BLaER1 treated with 17β-estradiol and CSF1 and Interleukin-3, amounts not matched to agents 10 nM and 100 nM (cell line): Measurements from ENCODE around the gene TENM4.

ENCODE experiments used
- H3K27ac ChIP-seq, 11 experiments: shearing (Covaris generic); formaldehyde crosslinking; 2 replicates each; pipeline ENCODE4 v1.8.1; 2022
- H3K27me3 ChIP-seq, 11 experiments: shearing (Covaris generic); formaldehyde crosslinking; 2 replicates each; pipeline ENCODE4 v1.8.1; 2022
- H3K36me3 ChIP-seq, 11 experiments: shearing (Covaris generic); formaldehyde crosslinking; 2 replicates each; pipeline ENCODE4 v1.8.1; 2022
- H3K4me1 ChIP-seq, 10 experiments: shearing (Covaris generic); formaldehyde crosslinking; 2 replicates each; pipeline ENCODE4 v1.8.1; 2022
- H3K4me2 ChIP-seq, 11 experiments: shearing (Covaris generic); formaldehyde crosslinking; 2 replicates each; pipeline ENCODE4 v1.8.1; 2022
- H3K4me3 ChIP-seq, 10 experiments: shearing (Covaris generic); formaldehyde crosslinking; 2 replicates each; pipeline ENCODE4 v1.8.1; 2022
- H3K9ac ChIP-seq, 11 experiments: shearing (Covaris generic); formaldehyde crosslinking; 2 replicates each; pipeline ENCODE4 v1.8.1; 2022
- H3K9me3 ChIP-seq, 11 experiments: shearing (Covaris generic); formaldehyde crosslinking; replicated peaks in 1 of 11; 2 replicates each; pipeline ENCODE4 v1.8.1; 2022
- H4K20me1 ChIP-seq, 11 experiments: shearing (Covaris generic); formaldehyde crosslinking; 2 replicates each; pipeline ENCODE4 v1.8.1; 2022
- Cebpa-rat ChIP-seq, 11 experiments: shearing (Covaris generic); IDR thresholded peaks; 2 replicates each; pipeline ENCODE4 v1.8.1; 2022

The TENM4 gene

GRCh38 chr11:79189601-79190000 lies 251.2 kb downstream of the TENM4 start:
- H3K27ac ChIP-seq: 0 out of 22 replicates have a peak overlapping the region, but pooled peaks of 1 of the 11 experiments have one; percentile 2
- no peak overlapping the region for H3K9ac ChIP-seq
- peaks cover 0 to 14% (median 3%) of the 10 kb centered on the region in 10 experiments; a peak in 6 of 20 replicates for H3K4me1 ChIP-seq
- H4K20me1 ChIP-seq: no peaks in the 10 kb centered on the region
- H3K9me3 ChIP-seq: peaks cover 10 to 50% (median 26%) of the 10 kb centered on the region in 11 experiments; a peak in 21 of 22 replicates
- H3K36me3 ChIP-seq: peaks cover 0 to 8% (median 0%) of the 10 kb centered on the region in 11 experiments; a peak in 2 of 22 replicates
- H3K4me2 ChIP-seq: peak overlapping the region in 5 of 11 experiments; percentile 4 to 36 (median 19); a peak in 5 of 22 replicates
- H3K4me3 ChIP-seq: no peak overlapping the region
- TF ChIP-seq Cebpa-rat (IDR thresholded peaks at IDR 0.05): no peak
- no peaks in the 10 kb centered on the region for H3K27me3 ChIP-seq

DNA sequence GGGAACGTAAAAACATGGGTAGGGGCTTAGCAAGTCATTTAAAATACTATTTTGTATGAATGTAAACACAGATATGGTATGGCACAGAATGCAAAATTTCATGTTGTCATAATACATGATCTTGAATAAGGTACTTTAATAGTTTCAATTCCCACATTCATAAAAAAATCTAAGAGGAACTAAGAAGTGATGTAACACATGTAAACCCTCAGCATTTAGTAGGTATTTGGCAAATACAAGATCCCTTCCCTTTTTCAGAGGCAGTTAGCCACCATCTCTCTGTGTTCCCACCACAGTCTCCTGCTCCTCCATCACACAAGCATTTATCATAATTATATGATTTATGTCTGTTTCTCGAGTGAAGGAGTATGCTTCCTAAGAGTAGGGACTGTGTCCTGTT lies 251.8 kb downstream of the TENM4 start:
- no peaks in the 10 kb centered on the region for H3K27me3 ChIP-seq
- no peaks in the 10 kb centered on the region for H4K20me1 ChIP-seq
- H3K27ac ChIP-seq: 0 out of 22 replicates have a peak overlapping the region, but pooled peaks of 1 of the 11 experiments have one; percentile 2
- H3K36me3 ChIP-seq: peaks cover 0 to 8% (median 0%) of the 10 kb centered on the region in 11 experiments; a peak in 2 of 22 replicates
- H3K4me3 ChIP-seq: no peak overlapping the region
- peaks cover 0 to 14% (median 3%) of the 10 kb centered on the region in 10 experiments; a peak in 6 of 20 replicates for H3K4me1 ChIP-seq
- H3K4me2 ChIP-seq: peak overlapping the region in 5 of 11 experiments; percentile 11 to 36 (median 22); a peak in 6 of 22 replicates
- no peak overlapping the region for H3K9ac ChIP-seq
- no peak for TF ChIP-seq Cebpa-rat (IDR thresholded peaks at IDR 0.05)
- H3K9me3 ChIP-seq: peaks cover 10 to 48% (median 25%) of the 10 kb centered on the region in 11 experiments; a peak in 21 of 22 replicates

GRCh38 chr11:79186669-79187068 lies 254.2 kb downstream of the TENM4 start:
- H3K4me3 ChIP-seq: no peak overlapping the region
- no peaks in the 10 kb centered on the region for H3K27me3 ChIP-seq
- peaks cover 6 to 30% (median 10%) of the 10 kb centered on the region in 11 experiments; a peak in 19 of 22 replicates for H3K9me3 ChIP-seq
- TF ChIP-seq Cebpa-rat (IDR thresholded peaks at IDR 0.05): no peak
- peaks cover 0 to 14% (median 3%) of the 10 kb centered on the region in 10 experiments; a peak in 6 of 20 replicates for H3K4me1 ChIP-seq
- peaks cover 0 to 3% (median 0%) of the 10 kb centered on the region in 11 experiments; a peak in 1 of 22 replicates for H3K36me3 ChIP-seq
- H3K4me2 ChIP-seq: no peak overlapping the region
- no peak overlapping the region for H3K9ac ChIP-seq
- H3K27ac ChIP-seq: no peak overlapping the region
- no peaks in the 10 kb centered on the region for H4K20me1 ChIP-seq

- TF ChIP-seq Cebpa-rat (IDR thresholded peaks at IDR 0.05): no peak
- H3K9ac ChIP-seq: no peak overlapping the region
- no peaks in the 10 kb centered on the region for H3K27me3 ChIP-seq
- H4K20me1 ChIP-seq: no peaks in the 10 kb centered on the region
- no peak overlapping the region for H3K27ac ChIP-seq
- H3K9me3 ChIP-seq: peaks cover 6 to 26% (median 12%) of the 10 kb centered on the region in 11 experiments; a peak in 18 of 22 replicates
- no peak overlapping the region for H3K4me3 ChIP-seq
- H3K36me3 ChIP-seq: peaks cover 0 to 3% (median 0%) of the 10 kb centered on the region in 11 experiments; a peak in 1 of 22 replicates
- H3K4me2 ChIP-seq: no peak overlapping the region
- H3K4me1 ChIP-seq: peaks cover 0 to 14% (median 3%) of the 10 kb centered on the region in 10 experiments; a peak in 6 of 20 replicates
Observed at GRCh38 chr11:79185351-79185750, 255.5 kb downstream of the TENM4 start.

DNA sequence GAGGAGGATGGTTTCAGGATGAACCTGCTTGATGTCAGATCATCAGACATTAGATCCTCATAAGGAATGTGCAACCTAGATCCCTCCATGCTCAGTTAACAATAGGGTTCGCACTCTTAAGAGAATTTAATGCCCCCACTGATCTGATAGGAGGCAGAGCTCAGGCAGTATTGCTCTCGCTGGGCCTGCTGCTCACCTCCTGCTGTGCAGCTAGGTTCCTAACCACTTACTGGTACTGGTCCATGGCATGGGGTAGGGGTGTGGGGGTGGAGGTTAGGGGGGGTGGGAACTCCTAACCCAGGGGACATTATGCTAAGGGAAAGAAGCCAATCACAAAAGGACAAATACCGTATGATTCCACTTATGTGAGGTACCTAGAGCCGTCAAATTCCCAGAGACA lies 256.5 kb downstream of the TENM4 start:
- Histone ChIP-seq H3K9ac (no peak overlapping the region), H3K27ac (no peak overlapping the region), H3K4me3 (no peak overlapping the region), H3K4me1 (peaks cover under 1 to 9% (median 4%) of the 10 kb centered on the region in 10 experiments; a peak in 11 of 20 replicates), H3K36me3 (peaks cover 0 to 3% (median 0%) of the 10 kb centered on the region in 11 experiments; a peak in 1 of 22 replicates), H3K27me3 (no peaks in the 10 kb centered on the region), H3K9me3 (peaks cover 6 to 19% (median 12%) of the 10 kb centered on the region in 11 experiments; a peak in 18 of 22 replicates), H3K4me2 (no peak overlapping the region), H4K20me1 (no peaks in the 10 kb centered on the region)
- TF ChIP-seq Cebpa-rat (IDR thresholded peaks at IDR 0.05): no peak

GRCh38 chr11:79182794-79183193 lies 258.0 kb downstream of the TENM4 start:
- Histone ChIP-seq H4K20me1 (no peaks in the 10 kb centered on the region), H3K27ac (no peak overlapping the region), H3K4me2 (no peak overlapping the region), H3K9ac (no peak overlapping the region), H3K9me3 (peaks cover 2 to 12% (median 7%) of the 10 kb centered on the region in 11 experiments; a peak in 18 of 22 replicates), H3K27me3 (no peaks in the 10 kb centered on the region), H3K36me3 (peaks cover 0 to 3% (median 0%) of the 10 kb centered on the region in 11 experiments; a peak in 1 of 22 replicates), H3K4me3 (no peak overlapping the region), H3K4me1 (peaks cover 0 to 21% (median 14%) of the 10 kb centered on the region in 10 experiments; a peak in 13 of 20 replicates)
- no peak for TF ChIP-seq Cebpa-rat (IDR thresholded peaks at IDR 0.05)

DNA sequence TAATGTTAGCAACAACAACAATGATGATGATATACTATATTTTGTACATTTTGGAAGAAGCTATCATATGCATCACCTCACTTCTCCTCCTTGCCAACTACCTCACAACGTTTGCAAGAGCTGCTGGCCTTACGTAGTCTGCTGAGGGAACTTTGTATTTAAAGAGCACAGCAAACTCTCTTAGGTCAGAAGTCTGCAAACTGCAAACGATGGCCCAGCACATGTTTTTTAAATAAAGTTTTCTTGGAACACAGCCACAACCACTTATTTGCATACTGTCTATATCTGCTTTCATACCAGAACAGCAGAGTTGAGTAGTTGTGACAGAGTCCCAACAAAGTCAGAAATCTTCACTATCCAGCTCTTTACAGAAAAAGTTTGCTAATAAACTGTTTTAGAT lies 261.7 kb downstream of the TENM4 start:
- peak overlapping the region in 6 of 11 experiments; percentile 9 to 46 (median 30); a peak in 8 of 22 replicates for H3K4me2 ChIP-seq
- H3K9ac ChIP-seq: no peak overlapping the region
- peaks cover 0 to 6% (median 0%) of the 10 kb centered on the region in 11 experiments; a peak in 4 of 22 replicates for H3K9me3 ChIP-seq
- H3K4me1 ChIP-seq: peaks cover 5 to 42% (median 29%) of the 10 kb centered on the region in 10 experiments
- H4K20me1 ChIP-seq: no peaks in the 10 kb centered on the region
- no peaks in the 10 kb centered on the region for H3K36me3 ChIP-seq
- H3K4me3 ChIP-seq: no peak overlapping the region
- H3K27me3 ChIP-seq: no peaks in the 10 kb centered on the region
- TF ChIP-seq Cebpa-rat (IDR thresholded peaks at IDR 0.05): no peak
- H3K27ac ChIP-seq: no peak overlapping the region

DNA sequence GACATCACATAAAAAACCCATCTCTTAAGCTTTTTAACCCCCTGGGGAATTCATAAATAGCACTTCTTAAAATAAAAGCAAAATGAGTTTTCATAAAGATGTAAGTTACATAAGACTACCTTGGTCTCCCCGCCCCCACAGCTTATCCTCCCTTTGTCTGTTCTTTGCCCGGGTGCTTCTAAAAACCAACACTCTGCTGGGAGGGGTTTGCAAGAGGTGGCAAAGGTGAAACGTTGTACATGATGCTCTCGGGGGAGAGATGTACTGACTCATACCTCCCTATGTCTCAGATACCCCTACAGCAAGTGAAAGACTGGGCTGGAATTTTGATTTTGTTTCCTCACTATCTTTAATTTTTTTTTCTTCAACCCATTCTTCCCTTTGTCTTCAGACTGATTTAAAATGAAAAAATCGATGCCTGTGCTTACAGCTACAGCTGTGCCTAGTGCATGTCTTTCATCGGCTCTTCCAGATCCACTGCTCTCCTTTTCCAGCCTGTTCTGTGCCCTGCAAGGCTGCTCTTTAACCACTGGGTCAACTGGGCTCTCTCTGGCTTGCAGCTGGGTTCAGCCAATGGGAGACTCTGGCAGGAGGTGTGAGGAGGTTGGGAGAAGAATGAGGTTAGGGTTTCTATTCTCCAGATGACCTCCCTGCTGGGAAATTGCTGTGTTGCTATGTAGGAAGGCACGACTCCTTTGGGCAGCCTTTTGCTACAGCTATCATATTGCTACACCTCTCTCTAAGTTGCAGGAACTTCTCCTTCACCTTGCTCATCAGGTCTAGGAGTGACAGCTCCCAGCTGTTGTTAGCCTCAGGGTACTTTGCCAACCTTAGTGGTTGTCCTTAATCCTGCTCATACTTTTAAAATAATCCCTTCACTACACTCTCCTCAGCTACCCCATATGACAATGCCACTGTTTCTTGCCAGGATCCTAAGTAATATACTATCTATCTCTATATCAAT lies 266.5 kb downstream of the TENM4 start:
- Histone ChIP-seq H3K4me2 (peak overlapping the region; percentile 43 to 84 (median 69)), H3K27ac (peak overlapping the region in 4 of 11 experiments; percentile 27 to 38 (median 34); a peak in 5 of 22 replicates), H3K4me1 (peaks cover 16 to 84% (median 74%) of the 10 kb centered on the region in 10 experiments), H3K27me3 (no peaks in the 10 kb centered on the region), H3K9ac (peak overlapping the region in 3 of 11 experiments; percentile 1 to 35 (median 28); a peak in 1 of 22 replicates), H3K4me3 (no peak overlapping the region), H4K20me1 (no peaks in the 10 kb centered on the region), H3K9me3 (no peaks in the 10 kb centered on the region), H3K36me3 (no peaks in the 10 kb centered on the region)
- no peak for TF ChIP-seq Cebpa-rat (IDR thresholded peaks at IDR 0.05)
